Right lobe of liver (tissue), 6 donors: Measurements from ENCODE around the gene RPL18A. TPM values are rescaled to one million over a fixed set of nuclear protein-coding genes. Genes with fewer than 3 reads are reported as not detected.
A peak's percentile ranks its signal among the peaks of the same experiment; 100 is the strongest.

Experiments used
- ATAC-seq, 4 donors: fragments of 200-7000 bp; cut with Tn5 transposase; one replicate each; pipeline ENCODE4 v1.9.1; 2020; ENCODE audit warnings: mild to moderate bottlenecking in 4 of 4, moderate library complexity in 4 of 4
- DNase-seq, 3 donors: peaks; one replicate each; pipeline ENCODE4 v3.0.0-alpha.2; 2020
- H3K27ac ChIP-seq, 3 donors: fragments of 200-600 bp; one replicate each; pipeline ENCODE4 v1.8.0; 2022
- H3K27me3 ChIP-seq, 2 donors: fragments of 200-600 bp; one replicate each; pipeline ENCODE4 v1.8.0; 2022
- H3K36me3 ChIP-seq, 4 donors: fragments of 200-600 bp; sonication (generic) in 1 of 4; one replicate each; pipeline versions ENCODE4 v1.5.1 to v1.8.0; 2017 to 2022; ENCODE audit warnings: control low read depth in 1 of 4
- H3K4me1 ChIP-seq, 4 donors: fragments of 200-600 bp; sonication (generic) in 1 of 4; one replicate each; pipeline versions ENCODE4 v1.5.1 to v1.8.0; 2017 to 2022; ENCODE audit warnings: control low read depth in 1 of 4
- H3K4me3 ChIP-seq, 3 donors: fragments of 200-600 bp; one replicate each; pipeline ENCODE4 v1.8.0; 2022
- H3K9me3 ChIP-seq, 4 donors: fragments of 200-600 bp; sonication (generic) in 1 of 4; one replicate each; pipeline versions ENCODE4 v1.5.1 to v1.8.0; 2017 to 2022; ENCODE audit warnings: control low read depth in 1 of 4
- CTCF ChIP-seq, 4 donors: fragments of 200-600 bp in 3 of 4; fragments of 450-650 bp in 1 of 4; IDR thresholded peaks; one replicate each; pipeline versions ENCODE4 v1.5.1 to v1.8.0; 2016 to 2022; ENCODE audit warnings: antibody characterized with exemption in 4 of 4, mild to moderate bottlenecking in 2 of 4
- POLR2A ChIP-seq: fragments of 450-650 bp; IDR thresholded peaks from one replicate; pipeline ENCODE4 v1.6.1; 2017; ENCODE audit warnings: antibody characterized with exemption, mild to moderate bottlenecking
- WGBS: methylation state at CpG from one replicate; pipeline ENCODE4 v1.1.6; 2018; ENCODE audit warnings: low coverage, low lambda C conversion rate; ENCODE audit not compliant: insufficient coverage; ENCODE audit errors: missing lambda C conversion rate; 5-methylcytosine and 5-hydroxymethylcytosine counted together
- intact Hi-C, 2 donors: fragments of 100-400 bp; cut with DNase I; formaldehyde crosslinking; loops; one replicate each; pipeline versions ENCODE4 v1.11.2 to v1.14.1; 2022
- total RNA-seq, 6 experiments: library from RNA; depleted of rRNA in 2 of 6; stranded (reverse); fragments of >200 nt in 2 of 6; fragmentation: NEBNext Ultra II Directional in 3 of 6; extraction: Animal tissue kit (Norgen Biotek cat#: 25700) in 3 of 6; gene quantifications; one replicate each; pipeline versions ENCODE4 v1.1.0 to v1.2.4, GENCODE V29; 2016 to 2023
- donor health status: DM: no; HTN: yes; CAD: no.
- donor health status: DM: no; HTN: no; CAD: no.
- donor health status: DM: no; HTN: no; CAD: no.
- donor health status: DM: no; HTN: yes; CAD: no.
- donor health status: DM: no; HTN: yes; CAD: no.

RPL18A gene
- total RNA-seq, 6 experiments from 2014 or later: 449 to 778 (median 494) TPM

- Histone ChIP-seq H3K4me1 (no peaks in the 10 kb centered on the region), H3K9me3 (no peaks in the 10 kb centered on the region), H3K4me3 (no peak overlapping the region), H3K27me3 (no peaks in the 10 kb centered on the region), H3K27ac (no peak overlapping the region), H3K36me3 (no peaks in the 10 kb centered on the region)
- WGBS: 17% methylated on average over 1 of the region's 30 CpGs
- DNase-seq (no peak), ATAC-seq (peak in 1 of 4 donors; percentile 12)
- intact Hi-C loops: no loop called here
- no peak for TF ChIP-seq POLR2A
Observed at GRCh38 chr19:17841371-17841809, 18.3 kb upstream of the RPL18A start.

- peak in 1 of 3 donors; percentile 76 for DNase-seq
- 20% methylated on average over 43 of the region's 56 CpGs for WGBS
- Histone ChIP-seq H3K4me1 (no peaks in the 10 kb centered on the region), H3K36me3 (no peaks in the 10 kb centered on the region), H3K27ac (no peak overlapping the region), H3K4me3 (no peak overlapping the region), H3K27me3 (no peaks in the 10 kb centered on the region), H3K9me3 (no peaks in the 10 kb centered on the region)
- intact Hi-C loops: no loop called here
- peak; percentile 33 to 79 (median 58) for ATAC-seq
- TF ChIP-seq CTCF (IDR thresholded peaks at IDR 0.05) (no peak), POLR2A (no peak)
Observed at GRCh38 chr19:17841810-17842662, 17.7 kb upstream of the RPL18A start.

- no peaks in the 10 kb centered on the region for H3K27me3 ChIP-seq
- H3K4me3 ChIP-seq: no peak overlapping the region
- no peak overlapping the region for H3K27ac ChIP-seq
- no peaks in the 10 kb centered on the region for H3K9me3 ChIP-seq
- DNase-seq (no peak), ATAC-seq (peak in 1 of 4 donors; percentile 4)
- no peak for TF ChIP-seq CTCF (IDR thresholded peaks at IDR 0.05)
- no peak for TF ChIP-seq POLR2A
- no peaks in the 10 kb centered on the region for H3K4me1 ChIP-seq
- no peaks in the 10 kb centered on the region for H3K36me3 ChIP-seq
- intact Hi-C loops: no loop called here
- WGBS: 80% methylated on average over 1 of the region's 20 CpGs
Observed at GRCh38 chr19:17842663-17843291, 16.9 kb upstream of the RPL18A start.

- Histone ChIP-seq H3K27me3 (no peaks in the 10 kb centered on the region), H3K4me3 (no peak overlapping the region), H3K9me3 (no peaks in the 10 kb centered on the region), H3K36me3 (no peaks in the 10 kb centered on the region), H3K4me1 (no peaks in the 10 kb centered on the region), H3K27ac (no peak overlapping the region)
- ATAC-seq: no peak
- intact Hi-C loops: no loop called here
- 82% methylated on average over 5 of the region's 9 CpGs for WGBS
- TF ChIP-seq POLR2A (no peak), CTCF (IDR thresholded peaks at IDR 0.05) (no peak)
- DNase-seq: no peak
Observed at GRCh38 chr19:17843292-17843827, 16.4 kb upstream of the RPL18A start.
